ENCODE data around the gene CHID1.

Gene CHID1

DNA sequence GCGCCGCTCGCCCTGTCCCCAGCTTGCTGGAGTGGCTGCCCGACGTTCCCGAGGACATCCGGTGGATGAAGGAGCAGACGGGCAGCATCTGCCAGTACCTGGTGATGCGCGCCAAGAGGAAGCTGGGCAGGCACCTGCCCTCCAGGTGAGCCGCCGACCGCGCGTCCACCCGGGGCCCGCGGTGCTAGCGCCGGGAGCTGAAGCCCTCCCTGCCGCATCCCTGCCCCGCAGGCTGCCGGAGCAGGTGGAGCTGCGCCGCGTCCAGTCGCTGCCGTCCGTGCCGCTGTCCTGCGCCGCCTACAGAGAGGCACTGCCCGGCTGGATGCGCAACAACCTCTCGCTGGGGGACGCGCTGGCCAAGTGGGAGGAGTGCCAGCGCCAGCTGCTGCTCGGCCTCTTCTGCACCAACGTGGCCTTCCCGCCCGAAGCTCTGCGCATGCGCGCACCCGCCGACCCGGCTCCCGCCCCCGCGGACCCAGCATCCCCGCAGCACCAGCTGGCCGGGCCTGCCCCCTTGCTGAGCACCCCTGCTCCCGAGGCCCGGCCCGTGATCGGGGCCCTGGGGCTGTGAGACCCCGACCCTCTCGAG is 86.2 kb downstream of the CHID1 start:
- DNase-seq (ENCODE audit: low spot score) = no peak

DNA sequence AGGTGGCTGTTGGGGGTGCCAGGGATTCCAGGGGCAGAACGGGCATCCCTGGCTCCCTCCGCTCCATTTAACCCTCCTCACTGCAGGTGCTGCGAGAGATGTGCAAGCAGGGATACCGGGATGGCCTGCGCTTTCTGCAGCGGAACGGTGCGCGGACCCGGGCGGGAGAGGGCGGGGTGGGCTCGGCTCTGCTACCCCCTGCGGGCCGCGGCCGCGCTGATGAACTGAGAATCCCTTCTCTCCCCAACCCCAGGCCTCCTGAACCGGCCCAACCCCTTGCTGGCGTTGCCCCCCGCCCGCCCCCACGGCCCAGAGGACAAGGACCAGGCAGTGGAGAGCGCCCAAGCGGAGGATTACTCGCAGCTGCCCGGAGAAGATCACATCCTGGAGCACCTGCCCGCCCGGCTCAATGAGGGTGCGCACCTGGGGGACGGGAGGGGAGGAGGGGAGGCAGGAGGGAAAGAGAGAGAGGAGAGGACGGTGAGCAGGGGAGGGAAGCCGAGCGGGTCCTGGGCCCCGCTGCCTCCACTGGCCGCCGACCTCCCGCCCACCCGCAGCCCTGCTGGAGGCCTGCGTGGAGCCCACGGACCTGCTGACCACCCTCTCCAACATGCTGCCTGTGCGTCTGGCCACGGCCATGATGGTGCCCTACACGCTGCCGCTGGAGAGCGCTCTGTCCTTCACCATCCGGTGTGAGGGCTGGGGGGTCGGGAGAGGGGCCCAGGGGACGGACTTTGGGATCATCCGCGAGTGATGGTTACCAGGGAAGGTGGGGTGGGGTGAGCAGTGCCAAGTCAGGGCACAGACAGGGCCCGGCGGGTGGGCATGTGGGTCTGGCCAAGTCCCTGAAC is 86.9 kb downstream of the CHID1 start:
- DNase-seq (ENCODE audit: low spot score) = no peak

DNA sequence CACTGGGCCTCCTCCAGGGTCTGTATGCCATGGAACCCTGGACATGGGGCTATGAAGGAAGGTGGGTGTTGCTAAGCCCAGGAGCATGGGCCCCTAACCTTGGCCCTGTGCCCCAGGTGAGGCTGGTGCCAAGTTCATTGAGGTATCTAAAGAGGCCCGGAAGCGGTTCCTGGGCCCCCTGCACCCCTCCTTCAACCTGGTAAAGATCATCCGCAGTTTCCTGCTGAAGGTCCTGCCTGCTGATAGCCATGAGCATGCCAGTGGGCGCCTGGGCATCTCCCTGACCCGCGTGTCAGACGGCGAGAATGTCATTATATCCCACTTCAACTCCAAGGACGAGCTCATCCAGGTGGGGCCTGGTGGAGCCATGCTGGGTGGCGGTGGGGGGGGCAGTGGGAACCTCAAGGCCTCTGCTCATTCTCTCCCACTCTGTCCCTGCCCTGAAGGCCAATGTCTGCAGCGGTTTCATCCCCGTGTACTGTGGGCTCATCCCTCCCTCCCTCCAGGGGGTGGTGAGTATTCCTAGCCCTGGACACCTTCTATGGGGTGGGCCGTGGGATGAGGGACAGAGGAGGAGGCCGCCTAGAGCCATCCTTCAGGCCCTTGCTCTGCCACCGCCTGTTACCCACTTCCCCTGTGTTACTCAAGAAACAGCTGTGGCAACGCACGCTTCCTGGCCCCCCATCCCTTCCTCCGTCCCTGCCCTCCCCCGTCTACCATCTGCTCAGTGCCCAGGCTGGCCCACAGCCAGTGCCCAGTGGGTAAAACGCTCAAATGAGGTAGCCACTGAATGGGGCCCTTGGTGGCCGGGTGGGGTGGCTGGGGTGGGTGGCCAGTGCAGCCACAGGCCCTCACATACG is 88.9 kb downstream of the CHID1 start:
- DNase-seq (ENCODE audit: low spot score) = no peak

DNA sequence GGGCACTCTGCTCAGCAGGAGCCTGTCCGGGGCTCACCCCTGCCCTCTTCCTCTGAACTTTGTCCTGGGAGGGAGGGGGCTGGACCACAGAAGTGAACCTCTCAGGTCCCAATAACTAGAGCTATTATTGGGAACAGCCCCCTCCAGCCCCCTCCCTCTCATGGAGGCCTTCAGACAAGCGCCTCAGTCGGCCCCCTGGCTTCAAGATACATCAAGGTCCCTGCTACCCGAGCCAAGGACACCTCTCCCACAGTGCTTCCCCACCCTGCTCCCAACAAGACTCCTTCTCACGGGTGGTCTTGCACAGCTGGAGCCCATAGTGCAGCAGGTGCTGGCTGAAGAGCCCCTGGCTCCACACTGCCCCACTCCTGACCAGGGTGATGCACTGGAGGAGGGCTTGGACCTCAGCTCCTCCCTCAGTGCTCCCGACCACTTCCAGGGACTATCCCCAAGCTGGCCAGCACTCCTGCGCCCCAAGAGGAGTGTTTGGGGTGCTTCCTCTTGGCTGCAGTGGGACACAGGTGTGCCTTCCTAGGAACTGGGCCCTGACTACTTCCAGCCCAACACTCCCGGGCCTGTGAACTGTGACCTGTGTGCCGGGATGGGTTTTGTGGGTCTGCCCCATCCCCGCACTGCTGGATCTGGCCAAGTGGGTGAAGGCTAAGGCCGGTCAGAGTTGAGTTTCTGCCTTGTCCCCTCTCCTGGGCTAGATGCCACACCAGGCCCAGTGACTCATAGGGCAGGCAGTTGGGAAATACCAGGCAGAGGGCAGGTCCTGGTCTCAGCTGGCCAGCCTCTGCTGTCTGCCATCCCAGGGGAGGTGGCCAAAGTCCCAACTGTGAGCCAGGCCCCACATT is 89.7 kb downstream of the CHID1 start:
- DNase-seq (ENCODE audit: low spot score) = peak; percentile 92

DNA sequence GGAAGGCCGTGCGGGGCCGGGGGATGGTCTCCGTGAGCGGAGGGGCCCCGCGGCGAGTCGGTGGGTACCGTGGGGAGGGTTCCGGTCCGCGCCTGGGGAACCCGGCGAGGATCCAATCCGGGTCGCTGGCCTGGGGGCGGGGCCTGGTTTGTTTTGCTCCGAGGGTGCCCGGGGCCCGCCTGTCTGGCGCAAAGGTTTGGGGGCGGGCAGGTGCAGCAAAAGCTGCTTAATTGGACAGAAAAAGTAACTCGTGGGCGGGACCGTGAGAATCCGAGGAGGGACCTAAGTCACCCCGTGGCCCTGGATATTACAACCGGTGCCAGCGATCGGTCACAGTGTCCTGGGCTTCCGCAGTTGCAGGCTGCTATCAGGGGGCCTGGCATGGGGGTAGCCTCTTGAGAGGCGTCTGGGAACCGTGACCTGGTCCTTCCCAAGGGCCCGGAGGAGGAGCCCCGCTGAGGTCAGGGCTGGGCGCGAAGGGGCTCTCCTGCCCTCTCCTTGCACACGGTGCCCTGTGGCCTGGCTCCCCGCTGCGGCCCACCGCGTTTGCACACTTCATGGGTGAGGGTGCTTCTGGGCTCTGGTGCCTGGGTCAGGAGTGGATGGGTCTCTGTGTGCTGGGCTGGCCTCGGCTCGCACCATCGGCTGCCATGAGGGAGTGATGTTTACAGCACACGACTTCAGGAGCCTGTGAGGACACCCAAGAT is 90.5 kb downstream of the CHID1 start:
- DNase-seq (ENCODE audit: low spot score) = peak; percentile 90

GRCh38 chr11:819129-819931 is 91.3 kb downstream of the CHID1 start:
- peak; percentile 89 for DNase-seq (ENCODE audit: low spot score)

DNA sequence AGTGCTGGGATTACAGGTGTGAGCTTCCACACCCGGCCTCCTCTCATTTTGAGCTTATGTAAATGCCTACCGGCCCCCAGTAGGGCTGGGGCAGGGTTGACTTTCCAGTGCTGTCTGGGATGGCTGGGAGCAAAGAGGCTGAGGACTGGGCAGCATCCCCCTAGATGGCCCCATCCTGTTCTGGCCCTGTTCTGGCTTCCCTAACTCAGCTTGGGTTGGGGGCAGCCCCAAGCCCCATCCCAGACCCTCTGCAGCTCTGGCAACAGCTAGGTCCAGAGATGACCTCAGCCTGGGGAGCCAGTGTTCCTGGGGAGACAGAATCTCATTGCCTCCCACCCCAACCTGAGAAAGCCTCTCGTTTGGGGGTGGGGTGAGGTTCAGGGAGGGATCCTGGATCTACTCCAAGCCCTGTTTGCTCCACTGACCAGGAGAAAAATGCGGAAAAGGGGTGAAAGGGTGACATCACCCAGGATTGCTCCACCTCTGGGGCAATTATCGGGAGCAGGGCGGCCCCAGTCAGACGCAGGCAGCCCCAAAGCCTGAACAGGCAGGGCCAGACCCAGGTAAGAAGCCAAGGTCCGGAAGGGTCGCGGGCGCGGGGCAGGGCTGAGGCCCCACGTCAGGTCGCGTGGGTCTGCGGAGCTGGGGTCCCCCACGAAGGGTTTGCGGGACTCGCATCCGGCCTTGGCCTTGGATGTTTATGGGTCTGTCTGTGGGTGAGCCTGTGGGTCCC is 92.0 kb downstream of the CHID1 start, which contains the start of gene PNPLA2:
PNPLA2 (plus strand) TSS at position 519 of the 733 bp plus-strand sequence. CDS start 805 bp downstream, outside the sequence.
- peak; percentile 90 for DNase-seq (ENCODE audit: low spot score)

Data from kidney tubule cell (primary cell).